ENCODE measurements around the gene MMP3. TPM values are rescaled to one million over a fixed set of nuclear protein-coding genes. Genes with fewer than 3 reads are reported as not detected.
A peak's percentile ranks its signal among the peaks of the same experiment; 100 is the strongest.

The MMP3 gene
- total and polyA plus RNA-seq, 4 donors, result not detected

- no peak for DNase-seq (ENCODE audit: low spot score)
- Histone ChIP-seq H3K27ac (ENCODE audit: low read depth in 1 of 2, low read length in 2 of 2) (no peak overlapping the region), H3K4me3 (ENCODE audit: low read depth in 1 of 3, low read length in 3 of 3) (no peak overlapping the region)
Observed at GRCh38 chr11:102810950-102811660, 32.3 kb downstream of the MMP3 start.

DNA sequence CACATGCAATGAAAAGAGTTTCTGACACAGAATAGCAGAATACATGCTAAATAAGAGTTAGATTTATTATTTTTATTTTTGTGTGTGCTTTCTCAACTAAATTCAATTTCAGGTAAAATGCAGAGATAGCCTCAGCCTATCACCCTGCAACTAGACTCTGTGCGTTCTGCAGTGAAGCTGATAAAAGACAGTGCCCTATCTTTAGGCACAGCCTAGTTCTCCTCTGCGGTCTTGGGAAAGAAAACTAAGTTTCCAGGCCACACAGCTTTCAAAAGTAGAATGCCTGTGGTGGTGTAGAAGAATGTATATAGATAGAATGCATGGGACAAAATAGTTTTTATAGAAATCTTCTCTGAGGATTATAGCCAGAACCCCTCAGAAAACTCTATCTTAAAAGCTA is 33.4 kb downstream of the MMP3 start:
- DNase-seq (ENCODE audit: low spot score), result no peak
- Histone ChIP-seq H3K36me3 (ENCODE audit: control insufficient read depth in 4 of 4, insufficient read depth in 3 of 4, low read depth in 1 of 4, low read length in 3 of 4) (no peaks in the 10 kb centered on the region), H3K4me1 (ENCODE audit: control insufficient read depth in 4 of 4, insufficient read depth in 4 of 4, low read length in 3 of 4) (no peaks in the 10 kb centered on the region), H3K27ac (ENCODE audit: low read depth in 1 of 2, low read length in 2 of 2) (no peak overlapping the region), H3K4me3 (ENCODE audit: low read depth in 1 of 3, low read length in 3 of 3) (no peak overlapping the region), H3K9ac (ENCODE audit: low read depth in 1 of 2, low read length in 2 of 2) (no peak overlapping the region), H3K9me3 (ENCODE audit: control insufficient read depth in 4 of 4, low read length in 3 of 4) (no peaks in the 10 kb centered on the region), H3K27me3 (ENCODE audit: control insufficient read depth in 4 of 4, insufficient read depth in 4 of 4, low read length in 3 of 4) (no peaks in the 10 kb centered on the region)
- 65% methylated on average over 2 of the region's 2 CpGs for WGBS
- TF ChIP-seq SP1 (IDR thresholded peaks at IDR 0.05) (no peak), MAX (IDR thresholded peaks at IDR 0.05) (no peak), TAF1 (conservative IDR thresholded peaks at IDR 0.05) (no peak), HNF4G (IDR thresholded peaks at IDR 0.05) (no peak), NR2F2 (IDR thresholded peaks at IDR 0.05) (no peak), FOXA2 (IDR thresholded peaks at IDR 0.05) (no peak), HNF4A (conservative IDR thresholded peaks at IDR 0.05) (no peak), EGR1 (IDR thresholded peaks at IDR 0.05; ENCODE audit: low read depth in 2 of 2) (no peak), REST (IDR thresholded peaks at IDR 0.05) (no peak)

More at GRCh38 chr11:102810950-102811660, 32.3 kb downstream of the MMP3 start:
- Histone ChIP-seq H3K9me3 (ENCODE audit: control insufficient read depth in 4 of 4, low read length in 3 of 4) (no peaks in the 10 kb centered on the region), H3K36me3 (ENCODE audit: control insufficient read depth in 4 of 4, insufficient read depth in 3 of 4, low read depth in 1 of 4, low read length in 3 of 4) (no peaks in the 10 kb centered on the region), H3K4me1 (ENCODE audit: control insufficient read depth in 4 of 4, insufficient read depth in 4 of 4, low read length in 3 of 4) (no peaks in the 10 kb centered on the region), H3K9ac (ENCODE audit: low read depth in 1 of 2, low read length in 2 of 2) (no peak overlapping the region), H3K27me3 (ENCODE audit: control insufficient read depth in 4 of 4, insufficient read depth in 4 of 4, low read length in 3 of 4) (no peaks in the 10 kb centered on the region)
- TF ChIP-seq REST (IDR thresholded peaks at IDR 0.05), result no peak
- no peak for TF ChIP-seq GABPA (IDR thresholded peaks at IDR 0.05 in 1 of 2, conservative IDR thresholded peaks at IDR 0.05 in 1 of 2)
- TF ChIP-seq, protein P1, sequence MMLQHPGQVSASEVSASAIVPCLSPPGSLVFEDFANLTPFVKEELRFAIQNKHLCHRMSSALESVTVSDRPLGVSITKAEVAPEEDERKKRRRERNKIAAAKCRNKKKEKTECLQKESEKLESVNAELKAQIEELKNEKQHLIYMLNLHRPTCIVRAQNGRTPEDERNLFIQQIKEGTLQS (IDR thresholded peaks at IDR 0.05), result no peak
- TF ChIP-seq EGR1 (IDR thresholded peaks at IDR 0.05; ENCODE audit: low read depth in 2 of 2), result no peak
- TF ChIP-seq NR2F2 (IDR thresholded peaks at IDR 0.05), result no peak
- peak; percentile 26 for TF ChIP-seq CTCF (IDR thresholded peaks at IDR 0.05; ENCODE audit: low read depth, low read length, missing input control)
- peak; percentile 50 to 53 for TF ChIP-seq RAD21 (IDR thresholded peaks at IDR 0.05)
- TF ChIP-seq JUND (IDR thresholded peaks at IDR 0.05), result no peak
- WGBS, result 9% methylated on average over 3 of the region's 3 CpGs

Data from liver (tissue), 9 donors.